Upper lobe of right lung (tissue), 1 donor: ENCODE data around the gene SLC15A5. TPM values are rescaled to one million over a fixed set of nuclear protein-coding genes. Genes with fewer than 3 reads are reported as not detected.

Experiments used
- ATAC-seq: fragments of 200-7000 bp; cut with Tn5 transposase; one replicate; pipeline ENCODE4 v1.9.1; 2020; ENCODE audit warnings: mild to moderate bottlenecking, moderate library complexity
- DNase-seq: peaks from one replicate; pipeline ENCODE4 v3.0.0-alpha.2; 2020
- H3K27ac ChIP-seq: fragments of 200-600 bp; one replicate; pipeline ENCODE4 v1.8.0; 2022
- H3K27me3 ChIP-seq: fragments of 200-600 bp; one replicate; pipeline ENCODE4 v1.8.0; 2022; ENCODE audit warnings: mild to moderate bottlenecking
- H3K36me3 ChIP-seq: fragments of 200-600 bp; one replicate; pipeline ENCODE4 v1.8.0; 2022
- H3K4me1 ChIP-seq: fragments of 200-600 bp; one replicate; pipeline ENCODE4 v1.8.0; 2022
- H3K4me3 ChIP-seq: fragments of 200-600 bp; one replicate; pipeline ENCODE4 v1.8.0; 2022; ENCODE audit warnings: mild to moderate bottlenecking
- H3K9me3 ChIP-seq: fragments of 200-600 bp; one replicate; pipeline ENCODE4 v1.8.0; 2022
- intact Hi-C: fragments of 100-400 bp; cut with DNase I; formaldehyde crosslinking; loops from one replicate; pipeline ENCODE4 v1.11.0; 2022
- total RNA-seq: library from RNA; stranded (reverse); fragmentation: NEBNext Ultra II Directional; extraction: Animal tissue kit (Norgen Biotek cat#: 25700); gene quantifications from one replicate; pipeline ENCODE4 v1.2.1, GENCODE V29; 2021
- TF ChIP-seq, protein P1 (sequence below): fragments of 200-600 bp; IDR thresholded peaks from one replicate; pipeline ENCODE4 v1.8.0; 2022; ENCODE audit warnings: antibody characterized with exemption
- donor health status: DM: no; HTN: yes; CAD: no; lungs with severe emphysema.

Gene SLC15A5
- total RNA-seq, 1 donor from 2014 or later = not detected

DNA sequence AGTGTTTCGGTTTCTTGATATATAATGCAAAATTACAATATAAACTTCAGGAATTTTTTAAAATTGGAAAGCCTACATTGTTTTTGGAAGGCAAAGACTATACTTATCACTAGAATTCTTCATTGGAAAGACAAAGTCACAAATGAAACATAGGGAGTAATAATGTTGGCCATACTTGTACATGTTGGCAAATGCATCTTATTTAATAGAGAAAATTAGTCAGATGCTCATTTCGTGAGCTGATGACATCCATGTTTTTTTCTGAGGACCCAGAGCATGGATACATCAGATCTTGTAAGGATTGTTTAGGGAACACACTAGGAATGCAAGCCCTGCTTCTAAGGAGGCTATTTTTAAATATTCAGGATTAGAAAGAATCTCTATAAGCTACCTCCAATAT lies 4.6 kb upstream of the SLC15A5 start:
- no peaks in the 10 kb centered on the region for H3K9me3 ChIP-seq
- DNase-seq (no peak), ATAC-seq (no peak)
- TF ChIP-seq, protein P1, sequence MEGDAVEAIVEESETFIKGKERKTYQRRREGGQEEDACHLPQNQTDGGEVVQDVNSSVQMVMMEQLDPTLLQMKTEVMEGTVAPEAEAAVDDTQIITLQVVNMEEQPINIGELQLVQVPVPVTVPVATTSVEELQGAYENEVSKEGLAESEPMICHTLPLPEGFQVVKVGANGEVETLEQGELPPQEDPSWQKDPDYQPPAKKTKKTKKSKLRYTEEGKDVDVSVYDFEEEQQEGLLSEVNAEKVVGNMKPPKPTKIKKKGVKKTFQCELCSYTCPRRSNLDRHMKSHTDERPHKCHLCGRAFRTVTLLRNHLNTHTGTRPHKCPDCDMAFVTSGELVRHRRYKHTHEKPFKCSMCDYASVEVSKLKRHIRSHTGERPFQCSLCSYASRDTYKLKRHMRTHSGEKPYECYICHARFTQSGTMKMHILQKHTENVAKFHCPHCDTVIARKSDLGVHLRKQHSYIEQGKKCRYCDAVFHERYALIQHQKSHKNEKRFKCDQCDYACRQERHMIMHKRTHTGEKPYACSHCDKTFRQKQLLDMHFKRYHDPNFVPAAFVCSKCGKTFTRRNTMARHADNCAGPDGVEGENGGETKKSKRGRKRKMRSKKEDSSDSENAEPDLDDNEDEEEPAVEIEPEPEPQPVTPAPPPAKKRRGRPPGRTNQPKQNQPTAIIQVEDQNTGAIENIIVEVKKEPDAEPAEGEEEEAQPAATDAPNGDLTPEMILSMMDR = no peak
- no peaks in the 10 kb centered on the region for H3K36me3 ChIP-seq
- H3K4me1 ChIP-seq = no peaks in the 10 kb centered on the region
- intact Hi-C loops = no loop called here
- H3K27ac ChIP-seq = no peak overlapping the region
- H3K4me3 ChIP-seq = no peak overlapping the region
- no peaks in the 10 kb centered on the region for H3K27me3 ChIP-seq

DNA sequence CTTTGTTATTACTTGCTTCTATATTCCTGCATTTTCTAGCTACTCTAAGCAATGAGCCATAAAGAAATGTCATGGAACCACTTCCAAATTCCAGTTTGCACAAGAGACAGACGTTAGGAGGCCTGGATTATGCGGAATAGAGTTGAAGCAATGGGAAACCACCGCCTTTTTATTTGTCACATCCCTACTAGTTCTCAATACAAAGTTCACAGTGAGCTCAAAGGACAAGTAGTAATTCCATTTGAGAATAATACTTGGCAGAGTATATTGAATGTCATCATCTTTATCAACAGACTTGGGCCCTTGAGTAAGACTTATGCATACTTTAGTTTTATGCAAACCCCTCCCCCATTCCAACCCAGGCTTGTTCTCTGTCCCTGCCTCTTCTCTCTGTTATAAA lies 3.7 kb upstream of the SLC15A5 start:
- Histone ChIP-seq H3K9me3 (no peaks in the 10 kb centered on the region), H3K27ac (no peak overlapping the region), H3K4me1 (no peaks in the 10 kb centered on the region), H3K27me3 (no peaks in the 10 kb centered on the region), H3K36me3 (no peaks in the 10 kb centered on the region), H3K4me3 (no peak overlapping the region)
- TF ChIP-seq, protein P1 = no peak
- ATAC-seq (no peak), DNase-seq (no peak)
- intact Hi-C loops = no loop called here

DNA sequence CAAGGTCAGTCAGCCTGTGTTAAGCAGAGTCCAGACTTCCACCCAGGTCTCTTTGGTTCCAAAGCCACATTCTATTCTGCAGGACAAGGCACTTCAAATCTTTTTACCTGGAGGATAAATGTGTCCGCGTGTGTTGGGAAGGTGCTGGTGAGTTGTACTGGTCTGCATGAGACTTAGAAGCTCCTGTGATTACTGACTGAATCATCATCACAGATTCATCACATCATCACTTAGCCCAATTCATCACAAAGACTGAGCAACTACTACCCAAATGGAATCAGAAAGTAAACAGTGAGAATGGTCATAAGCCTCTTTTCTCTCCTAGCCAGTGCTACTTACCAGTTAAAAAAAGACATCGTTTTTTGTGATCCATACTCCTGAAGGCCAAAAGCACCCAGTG lies 5.3 kb downstream of the SLC15A5 start:
- TF ChIP-seq, protein P1 = no peak
- Histone ChIP-seq H3K27me3 (no peaks in the 10 kb centered on the region), H3K36me3 (no peaks in the 10 kb centered on the region), H3K27ac (no peak overlapping the region), H3K4me3 (no peak overlapping the region), H3K4me1 (no peaks in the 10 kb centered on the region), H3K9me3 (no peaks in the 10 kb centered on the region)
- ATAC-seq = no peak
- DNase-seq = no peak
- intact Hi-C loops = no loop called here

DNA sequence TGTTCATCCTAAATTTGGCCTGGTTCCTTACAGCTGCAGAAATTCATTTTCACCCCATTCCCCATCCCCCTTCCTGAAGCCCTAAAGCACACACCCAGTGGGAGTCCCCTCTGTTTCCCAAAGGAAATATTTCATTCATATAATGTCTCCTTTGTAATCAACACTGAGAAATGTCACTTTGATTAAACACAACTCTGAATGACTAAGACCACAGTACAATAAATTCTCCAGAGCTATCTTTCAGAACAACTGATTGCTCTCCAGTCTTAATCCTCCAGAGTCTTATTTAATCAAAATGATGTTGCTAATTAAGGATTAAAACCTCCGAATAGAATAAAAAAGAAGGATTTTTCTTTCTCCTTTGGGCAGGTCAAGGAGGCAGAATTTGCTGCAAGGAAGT lies 6.4 kb downstream of the SLC15A5 start:
- no peak overlapping the region for H3K4me3 ChIP-seq
- H3K27ac ChIP-seq = no peak overlapping the region
- no peaks in the 10 kb centered on the region for H3K36me3 ChIP-seq
- no peak for DNase-seq
- no peaks in the 10 kb centered on the region for H3K9me3 ChIP-seq
- no peaks in the 10 kb centered on the region for H3K27me3 ChIP-seq
- ATAC-seq = no peak
- intact Hi-C loops = no loop called here
- no peaks in the 10 kb centered on the region for H3K4me1 ChIP-seq
- TF ChIP-seq, protein P1 = no peak

DNA sequence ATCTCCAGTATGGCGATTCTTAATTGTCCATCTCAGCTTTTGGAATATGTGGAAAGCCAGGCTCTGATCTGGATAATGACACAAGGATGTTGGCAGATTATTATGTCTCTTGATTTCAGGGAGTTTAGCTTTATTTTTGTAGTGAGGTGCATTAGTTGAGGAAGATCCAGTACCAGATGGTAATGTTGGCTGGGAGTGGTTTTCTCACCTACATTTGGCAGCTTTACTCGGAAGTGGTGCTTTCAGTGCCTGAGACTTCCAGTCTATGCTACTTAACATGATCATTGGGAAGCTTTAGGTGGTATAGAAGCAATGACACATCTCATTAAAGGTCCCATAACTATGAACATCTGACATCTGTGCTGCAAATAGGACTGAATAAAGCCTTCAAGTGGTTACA lies 7.5 kb downstream of the SLC15A5 start:
- Histone ChIP-seq H3K9me3 (no peaks in the 10 kb centered on the region), H3K27ac (no peak overlapping the region), H3K4me3 (no peak overlapping the region), H3K36me3 (no peaks in the 10 kb centered on the region), H3K4me1 (no peaks in the 10 kb centered on the region), H3K27me3 (no peaks in the 10 kb centered on the region)
- TF ChIP-seq, protein P1 = no peak
- no peak for DNase-seq
- ATAC-seq = no peak
- intact Hi-C loops = no loop called here

DNA sequence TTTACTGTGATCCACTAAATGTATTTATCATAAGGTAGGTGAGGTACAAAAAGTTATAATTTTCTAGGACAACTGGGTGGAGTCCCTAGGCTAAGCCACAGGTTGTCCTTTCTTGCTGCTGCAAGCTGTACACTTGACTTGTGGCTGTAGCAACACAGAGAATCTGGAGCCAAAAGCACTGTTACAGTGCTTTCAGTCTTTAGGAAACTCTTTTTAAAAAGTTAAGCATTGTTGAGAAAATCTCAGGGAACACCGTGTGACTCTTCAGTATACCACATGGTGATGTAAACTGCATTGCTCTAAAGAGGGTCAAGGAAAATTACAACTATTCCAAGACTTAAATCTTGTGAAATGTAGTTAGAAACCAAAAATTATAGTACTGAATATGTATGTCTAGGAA lies 11.4 kb downstream of the SLC15A5 start:
- H3K4me1 ChIP-seq = no peaks in the 10 kb centered on the region
- ATAC-seq (peak; percentile 94), DNase-seq (no peak)
- H3K4me3 ChIP-seq = no peak overlapping the region
- H3K27me3 ChIP-seq = no peaks in the 10 kb centered on the region
- no peak overlapping the region for H3K27ac ChIP-seq
- intact Hi-C loops = no loop called here
- TF ChIP-seq, protein P1 = no peak
- no peaks in the 10 kb centered on the region for H3K36me3 ChIP-seq
- no peaks in the 10 kb centered on the region for H3K9me3 ChIP-seq
